ENCODE results near the gene PRPH2.

PRPH2 gene

DNA sequence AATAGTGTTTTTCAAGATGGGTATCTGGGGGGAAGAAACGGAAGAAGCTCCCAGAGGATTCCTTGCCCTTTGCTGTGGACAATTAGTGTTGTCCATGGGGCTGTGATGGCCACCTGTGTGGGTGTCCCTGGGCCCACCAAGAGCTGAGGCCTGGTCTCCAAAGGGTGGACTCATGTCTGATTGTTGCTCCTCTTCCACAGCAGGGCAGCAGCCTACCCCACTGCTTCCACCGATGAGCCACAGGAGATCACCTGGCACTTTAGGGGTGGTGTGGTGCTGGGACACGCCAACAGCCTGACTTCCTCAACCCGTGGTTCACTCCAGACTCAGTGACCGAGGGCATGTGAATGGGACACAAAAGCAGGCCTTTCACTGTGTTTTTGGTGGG is 25.1 kb downstream of the PRPH2 start:
- Histone ChIP-seq H2AFZ (ENCODE audit: low read depth, low read length, severe bottlenecking) (no peak overlapping the region), H3K9ac (ENCODE audit: low read length) (no peak overlapping the region), H3K4me3 (ENCODE audit: insufficient read depth, low read length, poor library complexity, severe bottlenecking) (no peak overlapping the region), H3K36me3 (ENCODE audit: low read length) (no peaks in the 10 kb centered on the region; the same call in 1 of the 2 replicates), H3K79me2 (ENCODE audit: insufficient read depth, low read length) (no peaks in the 10 kb centered on the region), H3F3A (ENCODE audit: insufficient read depth) (no peaks in the 10 kb centered on the region), H3K9me3 (ENCODE audit: insufficient read depth, low read length) (no peaks in the 10 kb centered on the region), H3K9me2 (replicated peaks; ENCODE audit: insufficient read depth, low read length) (no peaks in the 10 kb centered on the region), H3K27ac (ENCODE audit: low read depth, low read length) (no peak overlapping the region), H3K4me2 (ENCODE audit: low read depth, low read length, poor library complexity, severe bottlenecking) (no peak overlapping the region), H3K27me3 (ENCODE audit: low read length) (no peaks in the 10 kb centered on the region), H4K20me1 (ENCODE audit: low read depth, low read length) (no peaks in the 10 kb centered on the region)
- TF ChIP-seq, protein P1, sequence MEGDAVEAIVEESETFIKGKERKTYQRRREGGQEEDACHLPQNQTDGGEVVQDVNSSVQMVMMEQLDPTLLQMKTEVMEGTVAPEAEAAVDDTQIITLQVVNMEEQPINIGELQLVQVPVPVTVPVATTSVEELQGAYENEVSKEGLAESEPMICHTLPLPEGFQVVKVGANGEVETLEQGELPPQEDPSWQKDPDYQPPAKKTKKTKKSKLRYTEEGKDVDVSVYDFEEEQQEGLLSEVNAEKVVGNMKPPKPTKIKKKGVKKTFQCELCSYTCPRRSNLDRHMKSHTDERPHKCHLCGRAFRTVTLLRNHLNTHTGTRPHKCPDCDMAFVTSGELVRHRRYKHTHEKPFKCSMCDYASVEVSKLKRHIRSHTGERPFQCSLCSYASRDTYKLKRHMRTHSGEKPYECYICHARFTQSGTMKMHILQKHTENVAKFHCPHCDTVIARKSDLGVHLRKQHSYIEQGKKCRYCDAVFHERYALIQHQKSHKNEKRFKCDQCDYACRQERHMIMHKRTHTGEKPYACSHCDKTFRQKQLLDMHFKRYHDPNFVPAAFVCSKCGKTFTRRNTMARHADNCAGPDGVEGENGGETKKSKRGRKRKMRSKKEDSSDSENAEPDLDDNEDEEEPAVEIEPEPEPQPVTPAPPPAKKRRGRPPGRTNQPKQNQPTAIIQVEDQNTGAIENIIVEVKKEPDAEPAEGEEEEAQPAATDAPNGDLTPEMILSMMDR (IDR thresholded peaks at IDR 0.05; ENCODE audit: insufficient read depth, low read length, poor library complexity, severe bottlenecking), result no peak

DNA sequence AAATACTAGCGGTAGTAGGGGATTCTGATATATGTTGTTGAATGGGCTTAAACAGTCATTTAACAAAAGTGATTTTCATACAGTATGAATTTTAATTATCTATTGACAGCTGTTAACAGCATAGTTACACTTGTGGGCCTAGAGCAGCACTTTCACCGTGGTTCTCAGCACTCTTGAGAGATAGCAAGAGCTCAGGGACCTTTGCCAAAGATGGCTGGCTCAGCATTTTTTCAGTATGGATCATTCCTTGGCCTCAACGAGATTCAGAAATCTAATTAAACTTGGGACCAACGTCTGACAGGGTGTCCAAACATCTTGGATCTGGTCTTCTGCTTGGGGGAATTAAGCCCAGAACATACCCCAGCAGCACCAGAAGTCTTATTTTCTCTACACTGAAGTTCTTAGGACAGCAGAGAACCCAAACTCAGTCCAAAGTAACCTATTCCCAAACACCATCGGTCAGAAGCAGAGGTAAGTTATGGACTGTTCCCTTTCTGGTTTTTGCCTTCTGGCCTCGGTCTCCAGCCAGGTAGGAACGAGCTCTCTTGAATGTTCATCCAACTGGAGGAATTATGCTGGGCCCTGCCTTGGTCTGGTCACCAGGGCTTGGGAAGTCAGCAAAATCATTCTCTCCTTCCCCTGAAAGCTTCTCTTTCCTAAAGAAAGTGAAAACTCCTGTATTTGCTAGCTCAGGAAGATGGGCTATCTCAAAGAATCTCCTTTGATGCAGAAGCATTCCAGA is 25.7 kb downstream of the PRPH2 start:
- H4K20me1 ChIP-seq (ENCODE audit: low read depth, low read length), result no peaks in the 10 kb centered on the region
- H3K79me2 ChIP-seq (ENCODE audit: insufficient read depth, low read length), result no peaks in the 10 kb centered on the region
- no peak overlapping the region for H3K9ac ChIP-seq (ENCODE audit: low read length)
- no peaks in the 10 kb centered on the region for H3K27me3 ChIP-seq (ENCODE audit: low read length)
- no peak overlapping the region for H3K4me3 ChIP-seq (ENCODE audit: insufficient read depth, low read length, poor library complexity, severe bottlenecking)
- H2AFZ ChIP-seq (ENCODE audit: low read depth, low read length, severe bottlenecking), result no peak overlapping the region
- H3K36me3 ChIP-seq (ENCODE audit: low read length), result no peaks in the 10 kb centered on the region; the same call in 1 of the 2 replicates
- H3K9me3 ChIP-seq (ENCODE audit: insufficient read depth, low read length), result no peaks in the 10 kb centered on the region
- TF ChIP-seq, protein P1 (IDR thresholded peaks at IDR 0.05; ENCODE audit: insufficient read depth, low read length, poor library complexity, severe bottlenecking), result no peak
- no peak for TF ChIP-seq EZH2phosphoT487 (conservative IDR thresholded peaks at IDR 0.05; ENCODE audit: low read length)
- H3F3A ChIP-seq (ENCODE audit: insufficient read depth), result no peaks in the 10 kb centered on the region; the same call in 1 of the 2 replicates
- H3K4me2 ChIP-seq (ENCODE audit: low read depth, low read length, poor library complexity, severe bottlenecking), result no peak overlapping the region
- H3K27ac ChIP-seq (ENCODE audit: low read depth, low read length), result no peak overlapping the region
- H3K9me2 ChIP-seq (replicated peaks; ENCODE audit: insufficient read depth, low read length), result no peaks in the 10 kb centered on the region

DNA sequence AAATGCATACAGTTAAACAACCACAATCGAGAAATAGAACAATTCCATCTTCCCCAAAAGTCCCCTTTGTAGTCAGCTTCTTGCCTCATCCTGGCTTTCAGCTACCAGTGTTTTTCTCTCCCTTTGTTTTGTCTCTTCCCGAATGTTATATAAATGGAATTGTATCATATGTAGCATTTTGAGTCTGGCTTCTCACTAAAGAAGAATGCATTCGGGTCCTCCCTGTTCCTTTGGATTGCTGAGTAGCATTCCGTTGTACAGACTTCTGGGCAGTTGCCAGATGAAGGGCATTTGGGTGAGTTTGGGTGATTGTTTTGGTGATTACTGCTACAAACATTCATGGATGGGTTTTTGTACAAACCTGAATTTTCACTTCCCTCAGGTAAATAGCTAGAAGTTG is 27.8 kb downstream of the PRPH2 start:
- Histone ChIP-seq H3K9ac (ENCODE audit: low read length) (no peak overlapping the region), H3K4me2 (ENCODE audit: low read depth, low read length, poor library complexity, severe bottlenecking) (no peak overlapping the region), H2AFZ (ENCODE audit: low read depth, low read length, severe bottlenecking) (no peak overlapping the region)

More for the DNA sequence above, 27.8 kb downstream of the PRPH2 start:
- Histone ChIP-seq H3K9me2 (replicated peaks; ENCODE audit: insufficient read depth, low read length) (no peaks in the 10 kb centered on the region), H3K36me3 (ENCODE audit: low read length) (peaks cover 7% of the 10 kb centered on the region; the same call in 1 of the 2 replicates), H4K20me1 (ENCODE audit: low read depth, low read length) (no peaks in the 10 kb centered on the region), H3K79me2 (ENCODE audit: insufficient read depth, low read length) (no peaks in the 10 kb centered on the region), H3K27me3 (ENCODE audit: low read length) (no peaks in the 10 kb centered on the region), H3K4me3 (ENCODE audit: insufficient read depth, low read length, poor library complexity, severe bottlenecking) (no peak overlapping the region), H3K9me3 (ENCODE audit: insufficient read depth, low read length) (no peaks in the 10 kb centered on the region), H3K27ac (ENCODE audit: low read depth, low read length) (no peak overlapping the region), H3F3A (ENCODE audit: insufficient read depth) (no peaks in the 10 kb centered on the region; the same call in 1 of the 2 replicates)
- TF ChIP-seq EZH2phosphoT487 (conservative IDR thresholded peaks at IDR 0.05; ENCODE audit: low read length), result no peak
- TF ChIP-seq, protein P1 (IDR thresholded peaks at IDR 0.05; ENCODE audit: insufficient read depth, low read length, poor library complexity, severe bottlenecking), result no peak

All from SU-DHL-6 (cell line).